ENCODE data around the gene HIVEP3. TPM values are rescaled to one million over a fixed set of nuclear protein-coding genes. Genes with fewer than 3 reads are reported as not detected.

HIVEP3 gene
- total and polyA plus RNA-seq, 2 of the 13 experiments (the other 11 are each of a cell fraction or from before 2014, with no cell fraction given) = 0.05 TPM; not detected in 1

DNA sequence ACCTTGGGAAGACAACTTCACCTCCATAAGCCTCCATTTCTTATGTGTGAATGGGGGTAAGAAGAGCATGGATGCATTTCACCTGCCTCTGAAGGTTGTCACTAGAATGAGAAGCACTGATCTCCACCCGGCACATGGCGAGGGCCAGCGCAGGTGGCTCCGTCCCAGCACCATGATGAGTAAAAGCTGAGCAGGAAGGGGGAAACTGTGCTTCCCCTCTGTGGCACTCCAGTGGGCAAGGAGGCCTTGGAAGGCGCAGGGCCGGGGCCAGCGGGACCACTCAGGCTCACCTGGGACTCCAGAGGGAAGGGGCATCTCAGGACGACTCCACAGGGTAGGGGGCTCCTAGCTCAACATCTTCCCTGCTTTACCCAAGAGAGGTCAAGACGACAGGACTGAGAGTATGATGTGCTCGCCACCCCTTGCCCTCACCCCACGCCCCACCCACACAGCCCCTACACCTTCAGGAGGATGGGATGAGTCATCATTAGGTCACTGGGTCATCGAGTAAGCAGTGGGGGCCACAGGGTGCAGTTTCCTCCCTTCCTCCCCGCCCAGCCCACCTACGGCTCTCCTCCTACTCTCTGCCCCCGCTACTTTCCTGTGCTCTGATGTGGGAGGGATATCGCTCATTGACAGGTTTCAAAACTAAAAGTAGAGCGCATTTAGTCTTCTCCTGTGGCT lies 112.1 kb downstream of the HIVEP3 start:
- Histone ChIP-seq H3K4me1 (ENCODE audit: insufficient read depth, low read length) (no peaks in the 10 kb centered on the region), H3K27ac (ENCODE audit: extremely low read length, insufficient read depth, low read length) (no peak overlapping the region), H3K9me3 (ENCODE audit: low read length) (no peaks in the 10 kb centered on the region), H3K79me2 (ENCODE audit: insufficient read depth, low read length) (no peaks in the 10 kb centered on the region), H3K4me3 (replicated peaks in 1 of 3; ENCODE audit: insufficient read depth in 1 of 3, low read depth in 2 of 3, low read length in 3 of 3) (no peak overlapping the region), H3K9ac (ENCODE audit: insufficient read depth, low read depth, low read length) (no peak overlapping the region), H3K4me2 (ENCODE audit: low read depth, low read length) (no peak overlapping the region), H2AFZ (ENCODE audit: low read length) (no peak overlapping the region), H3K27me3 (ENCODE audit: control insufficient read depth in 1 of 2, insufficient read depth in 2 of 2, low read length in 2 of 2) (no peaks in the 10 kb centered on the region; a peak in 1 of 5 replicates), H3K36me3 (replicated peaks in 1 of 2; ENCODE audit: control insufficient read depth in 1 of 2, insufficient read depth in 2 of 2, low read length in 2 of 2) (no peaks in the 10 kb centered on the region), H4K20me1 (ENCODE audit: insufficient read depth, low read length) (no peaks in the 10 kb centered on the region)
- no peak; the same call in 2 of the 3 replicates for ATAC-seq
- BruUV-seq (replicated peaks) = no TSS peak
- POLR2A ChIA-PET = no interaction called here
- intact Hi-C loops (cut with micrococcal nuclease; ENCODE audit: unreplicated experiment) = no loop called here
- DNase-seq (ENCODE audit: low spot score) = no peak
- FAIRE-seq = no peak
- CTCF ChIA-PET (ENCODE audit: low intra/inter-chr PET ratio, low total read pairs) = no interaction called here
- WGBS (ENCODE audit: low lambda C conversion rate) = 14% methylated on average over 5 of the region's 17 CpGs
- in situ Hi-C loops (cut with HindIII; ENCODE audit: extremely low pct_ligation_motif_present, low pct_unique_long_range_greater_than_20kb) = no loop called here
- no peak for TF ChIP-seq ZNF678 (CRISPR knock-in tag; IDR thresholded peaks at IDR 0.05)
- TF ChIP-seq HOXA5 (CRISPR knock-in tag; IDR thresholded peaks at IDR 0.05) = no peak
- TF ChIP-seq ZFP36L1 (CRISPR knock-in tag; IDR thresholded peaks at IDR 0.05) = no peak
- TF ChIP-seq, protein P1, sequence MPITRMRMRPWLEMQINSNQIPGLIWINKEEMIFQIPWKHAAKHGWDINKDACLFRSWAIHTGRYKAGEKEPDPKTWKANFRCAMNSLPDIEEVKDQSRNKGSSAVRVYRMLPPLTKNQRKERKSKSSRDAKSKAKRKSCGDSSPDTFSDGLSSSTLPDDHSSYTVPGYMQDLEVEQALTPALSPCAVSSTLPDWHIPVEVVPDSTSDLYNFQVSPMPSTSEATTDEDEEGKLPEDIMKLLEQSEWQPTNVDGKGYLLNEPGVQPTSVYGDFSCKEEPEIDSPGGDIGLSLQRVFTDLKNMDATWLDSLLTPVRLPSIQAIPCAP (CRISPR knock-in tag; IDR thresholded peaks at IDR 0.05; ENCODE audit: low read depth) = no peak
- TF ChIP-seq ZFY (CRISPR knock-in tag; IDR thresholded peaks at IDR 0.05) = no peak
- TF ChIP-seq WIZ (CRISPR knock-in tag; IDR thresholded peaks at IDR 0.05) = no peak
- no peak for TF ChIP-seq ZNF619 (CRISPR knock-in tag; IDR thresholded peaks at IDR 0.05)
- TF ChIP-seq SOX6 (IDR thresholded peaks at IDR 0.05) = no peak
- no peak for TF ChIP-seq SOX6 (CRISPR knock-in tag; IDR thresholded peaks at IDR 0.05)
- no peak for TF ChIP-seq TBP (CRISPR knock-in tag; IDR thresholded peaks at IDR 0.05)
- no peak for TF ChIP-seq ZMYM2 (CRISPR knock-in tag; IDR thresholded peaks at IDR 0.05)
- TF ChIP-seq U2AF2 (IDR thresholded peaks at IDR 0.05; ENCODE audit: low read depth, low read length) = no peak
- TF ChIP-seq, protein P2, sequence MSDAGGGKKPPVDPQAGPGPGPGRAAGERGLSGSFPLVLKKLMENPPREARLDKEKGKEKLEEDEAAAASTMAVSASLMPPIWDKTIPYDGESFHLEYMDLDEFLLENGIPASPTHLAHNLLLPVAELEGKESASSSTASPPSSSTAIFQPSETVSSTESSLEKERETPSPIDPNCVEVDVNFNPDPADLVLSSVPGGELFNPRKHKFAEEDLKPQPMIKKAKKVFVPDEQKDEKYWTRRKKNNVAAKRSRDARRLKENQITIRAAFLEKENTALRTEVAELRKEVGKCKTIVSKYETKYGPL (CRISPR knock-in tag; IDR thresholded peaks at IDR 0.05) = no peak
- TF ChIP-seq, protein P3, sequence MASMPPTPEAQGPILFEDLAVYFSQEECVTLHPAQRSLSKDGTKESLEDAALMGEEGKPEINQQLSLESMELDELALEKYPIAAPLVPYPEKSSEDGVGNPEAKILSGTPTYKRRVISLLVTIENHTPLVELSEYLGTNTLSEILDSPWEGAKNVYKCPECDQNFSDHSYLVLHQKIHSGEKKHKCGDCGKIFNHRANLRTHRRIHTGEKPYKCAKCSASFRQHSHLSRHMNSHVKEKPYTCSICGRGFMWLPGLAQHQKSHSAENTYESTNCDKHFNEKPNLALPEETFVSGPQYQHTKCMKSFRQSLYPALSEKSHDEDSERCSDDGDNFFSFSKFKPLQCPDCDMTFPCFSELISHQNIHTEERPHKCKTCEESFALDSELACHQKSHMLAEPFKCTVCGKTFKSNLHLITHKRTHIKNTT (CRISPR knock-in tag; IDR thresholded peaks at IDR 0.05) = no peak
- no peak for TF ChIP-seq TRIM24 (CRISPR knock-in tag; IDR thresholded peaks at IDR 0.05)
- TF ChIP-seq, protein P4, sequence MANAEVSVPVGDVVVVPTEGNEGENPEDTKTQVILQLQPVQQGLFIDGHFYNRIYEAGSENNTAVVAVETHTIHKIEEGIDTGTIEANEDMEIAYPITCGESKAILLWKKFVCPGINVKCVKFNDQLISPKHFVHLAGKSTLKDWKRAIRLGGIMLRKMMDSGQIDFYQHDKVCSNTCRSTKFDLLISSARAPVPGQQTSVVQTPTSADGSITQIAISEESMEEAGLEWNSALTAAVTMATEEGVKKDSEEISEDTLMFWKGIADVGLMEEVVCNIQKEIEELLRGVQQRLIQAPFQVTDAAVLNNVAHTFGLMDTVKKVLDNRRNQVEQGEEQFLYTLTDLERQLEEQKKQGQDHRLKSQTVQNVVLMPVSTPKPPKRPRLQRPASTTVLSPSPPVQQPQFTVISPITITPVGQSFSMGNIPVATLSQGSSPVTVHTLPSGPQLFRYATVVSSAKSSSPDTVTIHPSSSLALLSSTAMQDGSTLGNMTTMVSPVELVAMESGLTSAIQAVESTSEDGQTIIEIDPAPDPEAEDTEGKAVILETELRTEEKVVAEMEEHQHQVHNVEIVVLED (CRISPR knock-in tag; IDR thresholded peaks at IDR 0.05; ENCODE audit: borderline replicate concordance) = no peak

Measured in HepG2 (cell line).